Caco-2 (cell line): ENCODE measurements around the gene MACROH2A2. TPM values are rescaled to one million over a fixed set of nuclear protein-coding genes. Genes with fewer than 3 reads are reported as not detected.

Source experiments
- BruUV-seq: library from RNA; stranded (reverse); fragments of 400-500 nt; replicated peaks from 2 replicates; lab custom pipeline; 2021; lab: Mats Ljungman, UMichigan
- CTCF ChIA-PET: fragments of 300-600 bp; sonication (Branson Sonifier 250); formaldehyde crosslinking; loops from one replicate; lab custom pipeline; 2022; ENCODE audit warnings: antibody characterized with exemption; lab: Charles Lee
- POLR2A ChIA-PET: fragments of 300-600 bp; sonication (Branson Sonifier 250); formaldehyde crosslinking; loops from one replicate; lab custom pipeline; 2022; ENCODE audit warnings: antibody characterized with exemption; lab: Charles Lee
- DNase-seq, 2 experiments: peaks; one replicate each; pipeline versions ENCODE4 v3.0.0 to v3.0.0-alpha.2; 2020 to 2022
- H3K27me3 ChIP-seq: replicated peaks from 2 replicates; pipeline ENCODE4 v1.6.0; 2011; ENCODE audit warnings: low read length; ENCODE audit not compliant: control insufficient read depth, insufficient read depth
- H3K36me3 ChIP-seq: 2 replicates; pipeline ENCODE4 v1.5.1; 2011; ENCODE audit warnings: low read length; ENCODE audit not compliant: control insufficient read depth, insufficient read depth
- H3K4me1 ChIP-seq: fragments of 250-450 bp; sonication (Bioruptor Pico); 2 replicates; pipeline ENCODE4 v1.5.1; 2020; ENCODE audit warnings: mild to moderate bottlenecking
- H3K4me3 ChIP-seq: 2 replicates; pipeline ENCODE4 v1.5.1; 2011; ENCODE audit warnings: low read depth, mild to moderate bottlenecking, control low read depth, low read length
- H3K9me3 ChIP-seq: fragments of 250-450 bp; sonication (Bioruptor Pico); 2 replicates; pipeline ENCODE4 v1.5.1; 2020; ENCODE audit warnings: mild to moderate bottlenecking, moderate library complexity
- H3K27ac Mint-ChIP-seq: one replicate; pipeline ENCODE4 v1.8.0; 2022; ENCODE audit warnings: mixed read lengths; ENCODE audit not compliant: unreplicated experiment
- H3K27me3 Mint-ChIP-seq: one replicate; pipeline ENCODE4 v1.8.0; 2022; ENCODE audit warnings: mixed read lengths; ENCODE audit not compliant: insufficient read depth, unreplicated experiment
- H3K36me3 Mint-ChIP-seq: one replicate; pipeline ENCODE4 v1.8.0; 2022; ENCODE audit warnings: mild to moderate bottlenecking, mixed read lengths; ENCODE audit not compliant: insufficient read depth, unreplicated experiment
- H3K4me1 Mint-ChIP-seq: one replicate; pipeline ENCODE4 v1.8.0; 2022; ENCODE audit warnings: low read depth, mixed read lengths; ENCODE audit not compliant: unreplicated experiment
- H3K4me3 Mint-ChIP-seq: one replicate; pipeline ENCODE4 v1.8.0; 2022; ENCODE audit warnings: mild to moderate bottlenecking, moderate library complexity, mixed read lengths; ENCODE audit not compliant: unreplicated experiment
- H3K9me3 Mint-ChIP-seq: one replicate; pipeline ENCODE4 v1.8.0; 2022; ENCODE audit warnings: mixed read lengths; ENCODE audit not compliant: unreplicated experiment
- intact Hi-C: fragments of 100-400 bp; cut with micrococcal nuclease; formaldehyde crosslinking; loops from one replicate; pipeline ENCODE4 v1.10.0; 2022; ENCODE audit not compliant: unreplicated experiment
- total RNA-seq: library from RNA; stranded (reverse); gene quantifications from 2 replicates; pipeline ENCODE4 v1.2.3, GENCODE V29; 2022
- TF ChIP-seq, protein P1 (sequence below), 2 experiments: fragments of 200-600 bp in 1 of 2; IDR thresholded peaks; 1 replicate in 1 of 2; 2 replicates in 1 of 2; pipeline versions ENCODE4 v1.5.1 to v1.8.0; 2011 to 2022; ENCODE audit warnings: antibody characterized with exemption in 1 of 2, control low read depth in 1 of 2, inconsistent platforms in 1 of 2, low read depth in 1 of 2, low read length in 1 of 2, mild to moderate bottlenecking in 1 of 2, moderate library complexity in 1 of 2; ENCODE audit not compliant: insufficient read depth in 1 of 2, severe bottlenecking in 1 of 2, unreplicated experiment in 1 of 2

MACROH2A2 gene
- total RNA-seq, 1 experiment from 2014 or later, result 6.1 TPM

DNA sequence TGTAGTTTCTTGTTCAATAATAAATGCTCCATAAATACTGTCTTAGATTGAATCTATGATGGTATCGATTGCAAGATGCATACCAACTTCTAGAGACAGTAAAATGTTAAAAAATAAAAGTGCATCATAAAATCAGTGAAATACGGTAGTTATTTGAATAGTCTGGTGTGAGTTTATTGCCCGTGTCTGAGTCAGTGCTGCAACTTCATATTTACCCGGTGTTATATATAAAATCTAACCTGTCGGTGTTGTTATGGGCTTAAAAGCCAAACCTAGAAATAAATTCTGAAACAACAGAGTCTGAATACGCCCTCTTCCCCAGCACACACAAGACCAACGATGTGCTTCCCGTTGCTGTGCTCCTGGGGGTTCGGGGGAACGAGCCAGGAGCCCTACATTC lies 16.3 kb downstream of the MACROH2A2 start:
- Mint-ChIP-seq H3K27me3 (peaks cover 10% of the 10 kb centered on the region), H3K4me1 (no peaks in the 10 kb centered on the region), H3K9me3 (no peaks in the 10 kb centered on the region), H3K4me3 (no peak overlapping the region), H3K36me3 (no peaks in the 10 kb centered on the region), H3K27ac (no peak overlapping the region)
- DNase-seq, result no peak
- Histone ChIP-seq H3K9me3 (no peaks in the 10 kb centered on the region), H3K36me3 (no peaks in the 10 kb centered on the region), H3K4me3 (no peak overlapping the region), H3K27me3 (no peaks in the 10 kb centered on the region; the same call in 1 of the 2 replicates), H3K4me1 (no peaks in the 10 kb centered on the region)
- no TSS peak for BruUV-seq
- TF ChIP-seq, protein P1, sequence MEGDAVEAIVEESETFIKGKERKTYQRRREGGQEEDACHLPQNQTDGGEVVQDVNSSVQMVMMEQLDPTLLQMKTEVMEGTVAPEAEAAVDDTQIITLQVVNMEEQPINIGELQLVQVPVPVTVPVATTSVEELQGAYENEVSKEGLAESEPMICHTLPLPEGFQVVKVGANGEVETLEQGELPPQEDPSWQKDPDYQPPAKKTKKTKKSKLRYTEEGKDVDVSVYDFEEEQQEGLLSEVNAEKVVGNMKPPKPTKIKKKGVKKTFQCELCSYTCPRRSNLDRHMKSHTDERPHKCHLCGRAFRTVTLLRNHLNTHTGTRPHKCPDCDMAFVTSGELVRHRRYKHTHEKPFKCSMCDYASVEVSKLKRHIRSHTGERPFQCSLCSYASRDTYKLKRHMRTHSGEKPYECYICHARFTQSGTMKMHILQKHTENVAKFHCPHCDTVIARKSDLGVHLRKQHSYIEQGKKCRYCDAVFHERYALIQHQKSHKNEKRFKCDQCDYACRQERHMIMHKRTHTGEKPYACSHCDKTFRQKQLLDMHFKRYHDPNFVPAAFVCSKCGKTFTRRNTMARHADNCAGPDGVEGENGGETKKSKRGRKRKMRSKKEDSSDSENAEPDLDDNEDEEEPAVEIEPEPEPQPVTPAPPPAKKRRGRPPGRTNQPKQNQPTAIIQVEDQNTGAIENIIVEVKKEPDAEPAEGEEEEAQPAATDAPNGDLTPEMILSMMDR (IDR thresholded peaks at IDR 0.05; ENCODE audit: insufficient read depth in 1 of 2, low read depth in 1 of 2, low read length in 1 of 2, severe bottlenecking in 1 of 2, unreplicated experiment in 1 of 2), result no peak
- ChIA-PET POLR2A (no interaction called here), CTCF (interaction anchor here (1.5 kb wide), 1 partner anchor 78 kb away, joined by 6 read pairs; the partner anchor contains the start of gene TYSND1)
- intact Hi-C loops, result no loop called here

DNA sequence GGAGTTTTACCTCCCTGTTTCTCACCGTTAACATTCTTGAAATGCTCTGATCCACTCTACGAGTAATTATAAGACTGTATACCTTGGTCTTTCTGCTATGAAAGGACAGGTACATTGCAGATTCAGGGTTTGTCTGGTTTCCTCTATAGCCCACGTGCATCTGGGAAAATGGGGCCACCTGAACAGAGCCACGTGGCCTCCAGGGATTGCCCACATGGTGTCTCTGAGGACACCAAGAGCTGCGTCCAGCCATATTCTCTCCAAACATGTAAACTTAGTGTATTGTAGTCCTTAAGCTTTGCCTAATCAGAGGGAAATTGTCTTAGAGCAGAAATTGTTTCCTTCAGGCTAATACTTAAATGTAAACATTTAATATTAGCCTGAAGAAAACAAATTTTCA lies 16.7 kb downstream of the MACROH2A2 start:
- ChIA-PET CTCF (no interaction called here), POLR2A (no interaction called here)
- no peaks in the 10 kb centered on the region for H3K4me1 ChIP-seq
- DNase-seq, result no peak
- no peaks in the 10 kb centered on the region for H3K9me3 ChIP-seq
- H3K9me3 Mint-ChIP-seq, result no peaks in the 10 kb centered on the region
- intact Hi-C loops, result no loop called here
- TF ChIP-seq, protein P1 (IDR thresholded peaks at IDR 0.05; ENCODE audit: insufficient read depth in 1 of 2, low read depth in 1 of 2, low read length in 1 of 2, severe bottlenecking in 1 of 2, unreplicated experiment in 1 of 2), result no peak
- H3K4me3 Mint-ChIP-seq, result no peak overlapping the region
- H3K36me3 Mint-ChIP-seq, result no peaks in the 10 kb centered on the region
- no TSS peak for BruUV-seq
- no peaks in the 10 kb centered on the region; the same call in none of the 2 replicates for H3K27me3 ChIP-seq
- peaks cover 10% of the 10 kb centered on the region for H3K27me3 Mint-ChIP-seq
- no peak overlapping the region for H3K4me3 ChIP-seq
- no peak overlapping the region for H3K27ac Mint-ChIP-seq
- H3K4me1 Mint-ChIP-seq, result no peaks in the 10 kb centered on the region
- H3K36me3 ChIP-seq, result no peaks in the 10 kb centered on the region

DNA sequence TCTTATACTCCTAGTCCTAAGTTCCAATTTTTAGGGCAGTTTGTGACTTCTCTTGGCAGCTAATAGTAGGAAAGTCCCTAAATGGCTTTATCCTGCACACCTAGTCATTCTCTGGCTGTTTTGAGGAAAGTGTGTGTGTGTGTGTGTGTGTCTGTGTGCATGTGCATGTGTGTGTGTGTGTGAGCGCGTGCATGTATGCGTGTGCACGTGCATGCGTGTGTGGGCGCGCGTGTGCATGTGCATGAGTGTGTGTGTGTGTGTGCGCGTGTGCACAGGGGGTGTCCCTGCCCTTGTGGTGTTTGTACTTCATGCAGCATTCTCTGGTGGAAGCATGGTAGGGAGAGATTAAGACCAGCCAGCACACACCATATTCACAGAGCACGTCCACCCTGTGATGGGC lies 18.2 kb downstream of the MACROH2A2 start:
- Mint-ChIP-seq H3K4me3 (no peak overlapping the region), H3K27ac (no peak overlapping the region), H3K27me3 (peaks cover 6% of the 10 kb centered on the region), H3K9me3 (no peaks in the 10 kb centered on the region), H3K36me3 (no peaks in the 10 kb centered on the region), H3K4me1 (no peaks in the 10 kb centered on the region)
- TF ChIP-seq, protein P1 (IDR thresholded peaks at IDR 0.05; ENCODE audit: insufficient read depth in 1 of 2, low read depth in 1 of 2, low read length in 1 of 2, severe bottlenecking in 1 of 2, unreplicated experiment in 1 of 2), result no peak
- Histone ChIP-seq H3K4me1 (no peaks in the 10 kb centered on the region), H3K36me3 (no peaks in the 10 kb centered on the region), H3K4me3 (no peak overlapping the region), H3K27me3 (no peaks in the 10 kb centered on the region; the same call in none of the 2 replicates), H3K9me3 (no peaks in the 10 kb centered on the region)
- intact Hi-C loops, result no loop called here
- POLR2A ChIA-PET, result no interaction called here
- no TSS peak for BruUV-seq
- CTCF ChIA-PET, result no interaction called here
- DNase-seq, result no peak
